SJSA1 (cell line): ENCODE data around the gene CABP2. TPM values are rescaled to one million over a fixed set of nuclear protein-coding genes. Genes with fewer than 3 reads are reported as not detected.
"Not testable (repeated sequence)": the region's sequence is repeated elsewhere in the genome, so short reads cannot be mapped to it uniquely, and the experiment has no call there.

Experiments used
- DNase-seq, 2 experiments: peaks; one replicate each; pipeline ENCODE4 v3.0.0-alpha.2; 2015 to 2020; ENCODE audit warnings: low spot score in 2 of 2, low read depth in 1 of 2
- H3K27ac ChIP-seq: fragments of 250-450 bp; sonication (Bioruptor Pico); 2 replicates; pipeline ENCODE4 v1.5.1; 2020; ENCODE audit warnings: mild to moderate bottlenecking, moderate library complexity
- H3K27me3 ChIP-seq: fragments of 250-450 bp; sonication (Bioruptor Pico); replicated peaks from 2 replicates; pipeline ENCODE4 v1.5.1; 2020; ENCODE audit warnings: mild to moderate bottlenecking, moderate library complexity
- H3K36me3 ChIP-seq: fragments of 250-450 bp; sonication (Bioruptor Pico); 2 replicates; pipeline ENCODE4 v1.5.1; 2020; ENCODE audit warnings: mild to moderate bottlenecking
- H3K4me1 ChIP-seq: fragments of 250-450 bp; sonication (Bioruptor Pico); replicated peaks from 2 replicates; pipeline ENCODE4 v1.6.1; 2021; ENCODE audit warnings: mild to moderate bottlenecking
- H3K4me3 ChIP-seq: fragments of 250-450 bp; sonication (Bioruptor Pico); 2 replicates; pipeline ENCODE4 v1.5.1; 2020; ENCODE audit warnings: mild to moderate bottlenecking
- H3K9me3 ChIP-seq: fragments of 250-450 bp; sonication (Bioruptor Pico); replicated peaks from 2 replicates; pipeline ENCODE4 v1.5.1; 2020; ENCODE audit warnings: mild to moderate bottlenecking
- total RNA-seq: library from RNA; depleted of rRNA; stranded (reverse); fragments of >200 nt; shearing (Covaris generic); gene quantifications from 2 replicates; pipeline ENCODE4 v1.2.3, GENCODE V29; 2014; rRNA removed

CABP2 gene
- total RNA-seq, 1 experiment from 2014 or later, result not detected

GRCh38 chr11:67476692-67477091 is 46.6 kb downstream of the CABP2 start:
- H3K9me3 ChIP-seq, H3K27ac ChIP-seq, DNase-seq, H3K4me1 ChIP-seq, H3K4me3 ChIP-seq, H3K36me3 ChIP-seq, H3K27me3 ChIP-seq: not testable (repeated sequence)

DNA sequence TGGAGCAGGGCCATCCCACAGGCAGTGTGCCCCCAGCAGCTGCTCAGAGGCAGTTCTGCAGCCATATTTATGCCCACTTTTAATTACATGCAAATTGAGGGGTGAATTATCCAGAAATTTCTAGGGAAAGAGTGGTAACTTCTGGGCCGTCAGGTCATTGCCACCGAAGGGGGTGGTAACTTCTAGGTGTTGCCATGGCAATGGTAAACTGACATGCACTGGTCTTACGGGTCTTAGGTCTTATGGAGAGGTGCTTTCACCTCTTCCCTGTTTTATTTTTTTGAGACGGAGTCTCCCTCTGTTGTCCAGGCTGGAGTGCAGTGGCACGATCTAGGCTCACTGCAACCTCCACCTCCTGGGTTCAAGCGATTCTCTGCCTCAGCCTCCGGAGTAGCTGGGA is 50.4 kb downstream of the CABP2 start:
- Histone ChIP-seq H3K9me3 (0 out of 2 replicates have a peak, but pooled peaks cover 2% of the 10 kb centered on the region), H3K4me3 (no peak overlapping the region), H3K36me3 (peaks cover 3% of the 10 kb centered on the region; the same call in 1 of the 2 replicates), H3K27me3 (peaks cover 7% of the 10 kb centered on the region), H3K4me1 (peaks cover 17% of the 10 kb centered on the region), H3K27ac (no peak overlapping the region)
- DNase-seq, result no peak

DNA sequence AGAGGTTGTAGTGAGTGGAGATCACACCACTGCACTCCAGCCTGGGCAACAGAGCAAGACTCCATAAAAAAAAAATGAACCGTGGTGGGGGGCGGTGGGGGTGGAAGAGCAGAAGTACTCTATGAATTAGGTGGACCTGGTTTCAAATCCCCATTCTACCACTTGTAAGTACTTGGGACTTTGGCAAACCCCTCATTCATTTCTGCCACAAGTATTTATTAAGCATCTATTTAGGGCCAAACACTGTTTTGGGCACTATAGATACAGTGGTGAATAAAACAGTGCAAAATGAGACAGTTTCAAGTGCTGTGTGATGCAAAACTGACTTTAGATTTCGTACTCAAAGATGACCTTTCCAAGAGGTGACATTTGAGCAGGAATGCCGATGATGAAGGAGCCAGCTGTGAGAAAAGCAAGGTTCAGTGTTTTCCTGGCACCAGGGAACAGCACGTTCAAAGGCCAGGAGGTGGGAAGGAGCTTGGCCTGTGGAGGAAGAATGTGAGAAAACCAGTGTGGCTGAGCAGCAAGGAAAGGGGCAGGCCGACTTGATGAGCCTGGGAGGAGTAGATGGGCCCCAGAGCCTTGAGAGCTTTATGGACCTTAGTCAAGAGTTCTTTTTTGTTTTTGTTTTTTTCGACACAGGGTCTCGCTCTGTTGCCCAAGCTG is 52.8 kb downstream of the CABP2 start:
- peaks cover 19% of the 10 kb centered on the region for H3K4me1 ChIP-seq
- 0 out of 2 replicates have a peak, but pooled peaks cover 2% of the 10 kb centered on the region for H3K9me3 ChIP-seq
- no peak overlapping the region for H3K27ac ChIP-seq
- peaks cover 7% of the 10 kb centered on the region for H3K27me3 ChIP-seq
- H3K4me3 ChIP-seq, result no peak overlapping the region
- peaks cover 6% of the 10 kb centered on the region; the same call in 1 of the 2 replicates for H3K36me3 ChIP-seq
- no peak for DNase-seq

DNA sequence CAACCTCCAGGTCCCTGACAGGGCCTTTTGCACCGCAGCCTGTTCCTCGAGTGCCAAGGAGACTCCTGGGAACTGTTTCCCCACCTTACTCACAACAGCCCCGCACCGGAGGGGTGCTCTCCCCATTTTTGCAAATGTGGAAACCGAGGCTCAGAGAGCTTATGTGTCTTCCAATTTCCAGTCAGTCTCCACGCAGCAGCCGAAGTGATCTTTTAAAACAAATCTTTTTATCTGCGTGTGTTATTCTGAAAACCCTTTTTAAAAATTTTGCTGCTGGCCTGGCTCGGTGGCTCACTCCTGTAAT is 53.8 kb downstream of the CABP2 start:
- Histone ChIP-seq H3K27ac (peak overlapping the region; percentile 51), H3K9me3 (0 out of 2 replicates have a peak, but pooled peaks cover 2% of the 10 kb centered on the region), H3K27me3 (peaks cover 7% of the 10 kb centered on the region), H3K36me3 (peaks cover 6% of the 10 kb centered on the region; the same call in 1 of the 2 replicates), H3K4me3 (peak overlapping the region; percentile 89), H3K4me1 (peaks cover 19% of the 10 kb centered on the region)
- DNase-seq, result no peak

Other genes with a start within 250 kb of the CABP2 start
- 40.2 and 61.7 TPM in 2 replicates for gene ANKRD13D, start 234.1 kb downstream of the CABP2 start, total RNA-seq
- gene SSH3, start 219.9 kb downstream of the CABP2 start, total RNA-seq, result 13.4 and 17.5 TPM in 2 replicates
- 81.8 and 125 TPM in 2 replicates for gene POLD4, start 169.9 kb downstream of the CABP2 start, total RNA-seq
- gene CLCF1, start 149.8 kb downstream of the CABP2 start, total RNA-seq, result 6.9 and 9.4 TPM in 2 replicates
- gene RAD9A, start 131.5 kb downstream of the CABP2 start, total RNA-seq, result 13.8 and 25.1 TPM in 2 replicates
- gene PPP1CA, start 121.6 kb downstream of the CABP2 start, total RNA-seq, result 668 and 731 TPM in 2 replicates
- not detected in 2 replicates for gene TBC1D10C, start 119.4 kb downstream of the CABP2 start, total RNA-seq
- not detected in 2 replicates for gene CARNS1, start 107.8 kb downstream of the CABP2 start, total RNA-seq
- 166 and 177 TPM in 2 replicates for gene RPS6KB2, start 95.0 kb downstream of the CABP2 start, total RNA-seq
- gene PTPRCAP, start 85.8 kb downstream of the CABP2 start, total RNA-seq, result 0.37 TPM in 1 of 2 replicates, not detected in the other
- 123 and 181 TPM in 2 replicates for gene CORO1B, start 80.0 kb downstream of the CABP2 start, total RNA-seq
- not detected in 2 replicates for gene GPR152, start 70.7 kb downstream of the CABP2 start, total RNA-seq
- not detected in 2 replicates for gene CABP4, start 68.1 kb downstream of the CABP2 start, total RNA-seq
- 61.1 and 105 TPM in 2 replicates for gene TMEM134, start 54.2 kb downstream of the CABP2 start, total RNA-seq
- gene AIP, start 40.4 kb downstream of the CABP2 start, total RNA-seq, result 184 and 185 TPM in 2 replicates
- gene PITPNM1, start 18.1 kb downstream of the CABP2 start, total RNA-seq, result 11.5 and 18.7 TPM in 2 replicates
- gene CDK2AP2, start 15.3 kb downstream of the CABP2 start, total RNA-seq, result 61.9 and 82.4 TPM in 2 replicates
- gene GSTP1, start 60.4 kb upstream of the CABP2 start, total RNA-seq, result 2,425 and 2,720 TPM in 2 replicates
- 308 and 343 TPM in 2 replicates for gene NDUFV1, start 83.5 kb upstream of the CABP2 start, total RNA-seq
- 7.4 and 14.0 TPM in 2 replicates for gene NUDT8, start 106.5 kb upstream of the CABP2 start, total RNA-seq
- gene TBX10, start 116.3 kb upstream of the CABP2 start, total RNA-seq, result not detected in 2 replicates
- not detected in 2 replicates for gene ACY3, start 127.3 kb upstream of the CABP2 start, total RNA-seq
- gene ALDH3B2, start 151.2 kb upstream of the CABP2 start, total RNA-seq, result not detected in 2 replicates